Measurements from ENCODE around the gene BFSP1. TPM values are rescaled to one million over a fixed set of nuclear protein-coding genes. Genes with fewer than 3 reads are reported as not detected.

Gene BFSP1
- total RNA-seq, 2 donors from 2014 or later = 0.14 to 0.20 TPM

GRCh38 chr20:17491488-17491887 is 39.7 kb downstream of the BFSP1 start:
- no peak overlapping the region for H3K4me3 Mint-ChIP-seq
- H3K27ac Mint-ChIP-seq = no peak overlapping the region
- DNase-seq (ENCODE audit: low spot score) (no peak), ATAC-seq (no peak)
- H3K4me1 Mint-ChIP-seq (ENCODE audit: low read depth in 2 of 2) = no peaks in the 10 kb centered on the region
- no peaks in the 10 kb centered on the region for H3K27me3 Mint-ChIP-seq
- H3K9me3 Mint-ChIP-seq = no peaks in the 10 kb centered on the region
- no peaks in the 10 kb centered on the region for H3K36me3 Mint-ChIP-seq

- ATAC-seq = peak in 1 of 2 donors; percentile 24
- no peaks in the 10 kb centered on the region for H3K9me3 Mint-ChIP-seq
- H3K36me3 Mint-ChIP-seq = no peaks in the 10 kb centered on the region
- no peak for DNase-seq (ENCODE audit: low spot score)
- no peaks in the 10 kb centered on the region for H3K4me1 Mint-ChIP-seq (ENCODE audit: low read depth in 2 of 2)
- no peak overlapping the region for H3K4me3 Mint-ChIP-seq
- peaks cover 0 to 2% of the 10 kb centered on the region in 2 donors for H3K27me3 Mint-ChIP-seq
- H3K27ac Mint-ChIP-seq = no peak overlapping the region
Measured at GRCh38 chr20:17491041-17491440, 40.1 kb downstream of the BFSP1 start.

GRCh38 chr20:17490501-17490900 is 40.7 kb downstream of the BFSP1 start:
- DNase-seq (ENCODE audit: low spot score) = no peak
- H3K9me3 Mint-ChIP-seq = no peaks in the 10 kb centered on the region
- H3K27me3 Mint-ChIP-seq = peaks cover 0 to 3% of the 10 kb centered on the region in 2 donors
- no peak for ATAC-seq
- no peak overlapping the region for H3K4me3 Mint-ChIP-seq
- no peaks in the 10 kb centered on the region for H3K36me3 Mint-ChIP-seq
- H3K4me1 Mint-ChIP-seq (ENCODE audit: low read depth in 2 of 2) = no peaks in the 10 kb centered on the region
- H3K27ac Mint-ChIP-seq = no peak overlapping the region

GRCh38 chr20:17488916-17489600 is 42.1 kb downstream of the BFSP1 start:
- ATAC-seq = no peak
- no peak overlapping the region for H3K27ac Mint-ChIP-seq
- H3K27me3 Mint-ChIP-seq = peaks cover 0 to 5% of the 10 kb centered on the region in 2 donors
- no peaks in the 10 kb centered on the region for H3K9me3 Mint-ChIP-seq
- no peak for DNase-seq (ENCODE audit: low spot score)
- H3K4me1 Mint-ChIP-seq (ENCODE audit: low read depth in 2 of 2) = no peaks in the 10 kb centered on the region
- H3K36me3 Mint-ChIP-seq = no peaks in the 10 kb centered on the region
- H3K4me3 Mint-ChIP-seq = no peak overlapping the region

- Mint-ChIP-seq H3K9me3 (no peaks in the 10 kb centered on the region), H3K4me1 (ENCODE audit: low read depth in 2 of 2) (no peaks in the 10 kb centered on the region), H3K27me3 (peaks cover 0 to 10% of the 10 kb centered on the region in 2 donors), H3K27ac (no peak overlapping the region), H3K36me3 (no peaks in the 10 kb centered on the region), H3K4me3 (no peak overlapping the region)
- DNase-seq (ENCODE audit: low spot score) (no peak), ATAC-seq (no peak)
Measured at GRCh38 chr20:17485017-17485416, 46.2 kb downstream of the BFSP1 start.

- no peak for DNase-seq (ENCODE audit: low spot score)
- Mint-ChIP-seq H3K36me3 (no peaks in the 10 kb centered on the region), H3K9me3 (no peaks in the 10 kb centered on the region), H3K4me3 (no peak overlapping the region), H3K27ac (no peak overlapping the region), H3K27me3 (peaks cover 7 to 12% of the 10 kb centered on the region in 2 donors), H3K4me1 (ENCODE audit: low read depth in 2 of 2) (no peaks in the 10 kb centered on the region)
- no peak for ATAC-seq
Measured at GRCh38 chr20:17482536-17482935, 48.6 kb downstream of the BFSP1 start.

GRCh38 chr20:17481661-17482060 is 49.5 kb downstream of the BFSP1 start:
- H3K36me3 Mint-ChIP-seq = no peaks in the 10 kb centered on the region
- peaks cover 7 to 12% of the 10 kb centered on the region in 2 donors for H3K27me3 Mint-ChIP-seq
- H3K4me3 Mint-ChIP-seq = no peak overlapping the region
- no peaks in the 10 kb centered on the region for H3K9me3 Mint-ChIP-seq
- no peak for DNase-seq (ENCODE audit: low spot score)
- no peaks in the 10 kb centered on the region for H3K4me1 Mint-ChIP-seq (ENCODE audit: low read depth in 2 of 2)
- no peak overlapping the region for H3K27ac Mint-ChIP-seq
- ATAC-seq = no peak

- no peak overlapping the region for H3K4me3 Mint-ChIP-seq
- H3K9me3 Mint-ChIP-seq = no peaks in the 10 kb centered on the region
- H3K36me3 Mint-ChIP-seq = no peaks in the 10 kb centered on the region
- no peak overlapping the region for H3K27ac Mint-ChIP-seq
- ATAC-seq (no peak), DNase-seq (ENCODE audit: low spot score) (no peak)
- H3K4me1 Mint-ChIP-seq (ENCODE audit: low read depth in 2 of 2) = no peaks in the 10 kb centered on the region
- H3K27me3 Mint-ChIP-seq = peaks cover 7 to 9% of the 10 kb centered on the region in 2 donors
Measured at GRCh38 chr20:17480696-17481095, 50.5 kb downstream of the BFSP1 start.

GRCh38 chr20:17479063-17479657 is 52.0 kb downstream of the BFSP1 start:
- DNase-seq (ENCODE audit: low spot score) = no peak
- ATAC-seq = no peak
- peaks cover 6 to 7% of the 10 kb centered on the region in 2 donors for H3K27me3 Mint-ChIP-seq
- H3K36me3 Mint-ChIP-seq = no peaks in the 10 kb centered on the region
- H3K9me3 Mint-ChIP-seq = no peaks in the 10 kb centered on the region
- H3K27ac Mint-ChIP-seq = no peak overlapping the region
- H3K4me3 Mint-ChIP-seq = no peak overlapping the region
- H3K4me1 Mint-ChIP-seq (ENCODE audit: low read depth in 2 of 2) = no peaks in the 10 kb centered on the region

- Mint-ChIP-seq H3K9me3 (no peaks in the 10 kb centered on the region), H3K36me3 (no peaks in the 10 kb centered on the region), H3K4me1 (ENCODE audit: low read depth in 2 of 2) (no peaks in the 10 kb centered on the region), H3K27ac (no peak overlapping the region), H3K4me3 (no peak overlapping the region), H3K27me3 (peaks cover 2 to 7% of the 10 kb centered on the region in 2 donors)
- ATAC-seq = no peak
- no peak for DNase-seq (ENCODE audit: low spot score)
Measured at GRCh38 chr20:17473659-17474058, 57.5 kb downstream of the BFSP1 start.

GRCh38 chr20:17471606-17472187 is 59.5 kb downstream of the BFSP1 start:
- Mint-ChIP-seq H3K4me1 (ENCODE audit: low read depth in 2 of 2) (no peaks in the 10 kb centered on the region), H3K36me3 (no peaks in the 10 kb centered on the region), H3K4me3 (no peak overlapping the region), H3K9me3 (no peaks in the 10 kb centered on the region), H3K27me3 (no peaks in the 10 kb centered on the region), H3K27ac (no peak overlapping the region)
- no peak for ATAC-seq
- DNase-seq (ENCODE audit: low spot score) = no peak

- Mint-ChIP-seq H3K9me3 (no peaks in the 10 kb centered on the region), H3K4me3 (no peak overlapping the region), H3K36me3 (no peaks in the 10 kb centered on the region), H3K27ac (no peak overlapping the region), H3K4me1 (ENCODE audit: low read depth in 2 of 2) (peaks cover 0 to 2% of the 10 kb centered on the region in 2 donors), H3K27me3 (peaks cover 0 to 2% of the 10 kb centered on the region in 2 donors)
- no peak for DNase-seq (ENCODE audit: low spot score)
- no peak for ATAC-seq
Measured at GRCh38 chr20:17470973-17471372, 60.2 kb downstream of the BFSP1 start.

GRCh38 chr20:17470521-17470920 is 60.7 kb downstream of the BFSP1 start:
- no peaks in the 10 kb centered on the region for H3K36me3 Mint-ChIP-seq
- H3K27ac Mint-ChIP-seq = no peak overlapping the region
- H3K9me3 Mint-ChIP-seq = no peaks in the 10 kb centered on the region
- H3K27me3 Mint-ChIP-seq = peaks cover 0 to 3% of the 10 kb centered on the region in 2 donors
- peaks cover 0 to 2% of the 10 kb centered on the region in 2 donors for H3K4me1 Mint-ChIP-seq (ENCODE audit: low read depth in 2 of 2)
- DNase-seq (ENCODE audit: low spot score) (no peak), ATAC-seq (no peak)
- no peak overlapping the region for H3K4me3 Mint-ChIP-seq

GRCh38 chr20:17469246-17470030 is 61.7 kb downstream of the BFSP1 start:
- Mint-ChIP-seq H3K4me1 (ENCODE audit: low read depth in 2 of 2) (peaks cover 0 to 2% of the 10 kb centered on the region in 2 donors), H3K4me3 (no peak overlapping the region), H3K27me3 (peaks cover 0 to 3% of the 10 kb centered on the region in 2 donors), H3K9me3 (no peaks in the 10 kb centered on the region), H3K36me3 (no peaks in the 10 kb centered on the region), H3K27ac (no peak overlapping the region)
- DNase-seq (ENCODE audit: low spot score) = no peak
- no peak for ATAC-seq

Data from natural killer cell treated with Interleukin-12 subunit alpha and Interleukin-12 subunit beta and Interleukin-15 and Interleukin-18, amount 100 ng/mL, for 72 hours (primary cell).